ENCODE data around the gene SLC16A1. TPM values are rescaled to one million over a fixed set of nuclear protein-coding genes. Genes with fewer than 3 reads are reported as not detected.

Gene SLC16A1
- polyA plus RNA-seq, 1 of the 3 experiments (the other 2 are of a cell fraction) = 34.2 TPM

DNA sequence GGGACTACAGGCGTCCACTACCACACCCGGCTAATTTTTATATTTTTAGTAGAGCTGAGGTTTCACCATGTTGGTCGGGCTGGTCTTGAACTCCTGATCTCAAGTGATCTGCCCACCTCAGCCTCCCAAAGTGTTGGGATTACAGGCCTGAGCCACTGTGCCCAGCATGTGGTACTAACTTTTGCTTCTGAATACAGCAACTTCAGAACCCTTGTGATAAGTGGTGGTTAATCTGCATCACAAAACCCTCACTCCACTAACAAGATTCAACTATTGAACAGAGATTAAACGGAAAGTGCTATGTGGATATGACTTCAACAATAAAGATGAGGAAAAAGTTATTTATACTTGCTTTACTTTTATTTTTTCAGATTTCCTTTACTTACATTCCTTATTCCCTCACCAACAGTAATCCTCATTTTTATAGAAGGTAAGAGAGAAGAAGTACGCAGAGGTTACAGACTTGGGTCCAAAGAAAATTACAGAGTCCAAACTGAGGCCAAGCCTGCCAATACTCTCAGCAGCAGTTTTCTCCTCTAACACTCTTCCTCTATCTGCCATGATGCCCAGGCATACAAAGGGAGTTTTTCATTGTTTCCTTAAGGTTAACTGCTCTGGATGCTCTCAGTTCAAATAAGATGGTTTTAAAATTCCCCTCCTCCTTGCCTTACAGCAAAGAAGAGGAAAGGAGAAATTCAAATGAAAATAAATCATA is 44.3 kb downstream of the SLC16A1 start:
- H4K20me1 ChIP-seq (ENCODE audit: insufficient read depth) = no peaks in the 10 kb centered on the region
- H3K36me3 ChIP-seq (replicated peaks in 1 of 2; ENCODE audit: control insufficient read depth in 1 of 2, insufficient read depth in 2 of 2, low read length in 1 of 2) = peaks cover 21 to 28% of the 10 kb centered on the region in 2 experiments
- H2AFZ ChIP-seq (ENCODE audit: low read depth) = no peak overlapping the region
- no peak overlapping the region for H3K27ac ChIP-seq (ENCODE audit: low read depth in 2 of 2, low read length in 1 of 2)
- no peaks in the 10 kb centered on the region for H3K27me3 ChIP-seq (ENCODE audit: insufficient read depth)
- H3K9ac ChIP-seq = no peak overlapping the region
- no peaks in the 10 kb centered on the region for H3K9me2 ChIP-seq
- no peaks in the 10 kb centered on the region for H3K9me3 ChIP-seq
- no peaks in the 10 kb centered on the region; the same call in 1 of the 2 replicates for H3K79me2 ChIP-seq (ENCODE audit: insufficient read depth)
- 98% methylated on average over 5 of the region's 5 CpGs for WGBS (ENCODE audit: low lambda C conversion rate)
- peaks cover 3 to 12% of the 10 kb centered on the region in 2 experiments; a peak in 3 of 4 replicates for H3K4me1 ChIP-seq (ENCODE audit: control insufficient read depth in 1 of 2, insufficient read depth in 2 of 2, low read depth in 1 of 2, low read length in 1 of 2)
- POLR2A ChIA-PET = no interaction called here
- peaks cover 12% of the 10 kb centered on the region for H3F3A ChIP-seq (replicated peaks; ENCODE audit: insufficient read depth)
- CTCF ChIA-PET = interaction anchor here (0.9 kb wide), 2 partner anchors 18 to 131 kb away, joined by 3 to 4 read pairs; no protein-coding TSS in a partner anchor
- TF ChIP-seq MEF2A (IDR thresholded peaks at IDR 0.05; ENCODE audit: borderline replicate concordance, low read depth) (no peak), TCF12 (IDR thresholded peaks at IDR 0.05) (no peak), FOXJ3 (CRISPR knock-in tag; IDR thresholded peaks at IDR 0.05) (no peak), EZH2phosphoT487 (IDR thresholded peaks at IDR 0.05; ENCODE audit: borderline replicate concordance, low read depth) (no peak), SMC3 (IDR thresholded peaks at IDR 0.05; ENCODE audit: low read depth, low read length) (no peak), TAF1 (IDR thresholded peaks at IDR 0.05; ENCODE audit: borderline replicate concordance, low read depth, low read length) (no peak), MXI1 (IDR thresholded peaks at IDR 0.05; ENCODE audit: low read depth, low read length) (no peak), YY1 (IDR thresholded peaks at IDR 0.05; ENCODE audit: low read depth) (no peak), SIN3A (IDR thresholded peaks at IDR 0.05; ENCODE audit: borderline replicate concordance, low read depth, low read length) (no peak), GATA2 (CRISPR knock-in tag; IDR thresholded peaks at IDR 0.05) (no peak), JUND (IDR thresholded peaks at IDR 0.05) (no peak)
- TF ChIP-seq, protein P1, sequence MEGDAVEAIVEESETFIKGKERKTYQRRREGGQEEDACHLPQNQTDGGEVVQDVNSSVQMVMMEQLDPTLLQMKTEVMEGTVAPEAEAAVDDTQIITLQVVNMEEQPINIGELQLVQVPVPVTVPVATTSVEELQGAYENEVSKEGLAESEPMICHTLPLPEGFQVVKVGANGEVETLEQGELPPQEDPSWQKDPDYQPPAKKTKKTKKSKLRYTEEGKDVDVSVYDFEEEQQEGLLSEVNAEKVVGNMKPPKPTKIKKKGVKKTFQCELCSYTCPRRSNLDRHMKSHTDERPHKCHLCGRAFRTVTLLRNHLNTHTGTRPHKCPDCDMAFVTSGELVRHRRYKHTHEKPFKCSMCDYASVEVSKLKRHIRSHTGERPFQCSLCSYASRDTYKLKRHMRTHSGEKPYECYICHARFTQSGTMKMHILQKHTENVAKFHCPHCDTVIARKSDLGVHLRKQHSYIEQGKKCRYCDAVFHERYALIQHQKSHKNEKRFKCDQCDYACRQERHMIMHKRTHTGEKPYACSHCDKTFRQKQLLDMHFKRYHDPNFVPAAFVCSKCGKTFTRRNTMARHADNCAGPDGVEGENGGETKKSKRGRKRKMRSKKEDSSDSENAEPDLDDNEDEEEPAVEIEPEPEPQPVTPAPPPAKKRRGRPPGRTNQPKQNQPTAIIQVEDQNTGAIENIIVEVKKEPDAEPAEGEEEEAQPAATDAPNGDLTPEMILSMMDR (IDR thresholded peaks at IDR 0.05) = no peak
- TF ChIP-seq, protein P2, sequence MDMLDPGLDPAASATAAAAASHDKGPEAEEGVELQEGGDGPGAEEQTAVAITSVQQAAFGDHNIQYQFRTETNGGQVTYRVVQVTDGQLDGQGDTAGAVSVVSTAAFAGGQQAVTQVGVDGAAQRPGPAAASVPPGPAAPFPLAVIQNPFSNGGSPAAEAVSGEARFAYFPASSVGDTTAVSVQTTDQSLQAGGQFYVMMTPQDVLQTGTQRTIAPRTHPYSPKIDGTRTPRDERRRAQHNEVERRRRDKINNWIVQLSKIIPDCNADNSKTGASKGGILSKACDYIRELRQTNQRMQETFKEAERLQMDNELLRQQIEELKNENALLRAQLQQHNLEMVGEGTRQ (IDR thresholded peaks at IDR 0.05; ENCODE audit: borderline replicate concordance, low read depth, low read length) = no peak
- TF ChIP-seq, protein P3, sequence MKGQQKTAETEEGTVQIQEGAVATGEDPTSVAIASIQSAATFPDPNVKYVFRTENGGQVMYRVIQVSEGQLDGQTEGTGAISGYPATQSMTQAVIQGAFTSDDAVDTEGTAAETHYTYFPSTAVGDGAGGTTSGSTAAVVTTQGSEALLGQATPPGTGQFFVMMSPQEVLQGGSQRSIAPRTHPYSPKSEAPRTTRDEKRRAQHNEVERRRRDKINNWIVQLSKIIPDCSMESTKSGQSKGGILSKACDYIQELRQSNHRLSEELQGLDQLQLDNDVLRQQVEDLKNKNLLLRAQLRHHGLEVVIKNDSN (IDR thresholded peaks at IDR 0.05; ENCODE audit: borderline replicate concordance, low read depth) = no peak
- H3K4me3 ChIP-seq (ENCODE audit: low read depth in 2 of 2, low read length in 1 of 2) = no peak overlapping the region
- no peak for DNase-seq
- no peak overlapping the region for H3K4me2 ChIP-seq
